Vagina (tissue), 2 donors: ENCODE measurements around the gene AKAP1.

ENCODE experiments used
- CTCF ChIP-seq, 3 experiments: fragments of 450-650 bp in 2 of 3; fragments of 200-600 bp in 1 of 3; sonication (generic) in 1 of 3; IDR thresholded peaks; one replicate each; pipeline ENCODE4 v1.5.1; 2017 to 2019; ENCODE audit warnings: antibody characterized with exemption in 3 of 3, mild to moderate bottlenecking in 2 of 3, moderate library complexity in 2 of 3
- POLR2A ChIP-seq, 2 donors: fragments of 450-650 bp; IDR thresholded peaks; one replicate each; pipeline ENCODE4 v1.6.1; 2017; ENCODE audit warnings: antibody characterized with exemption in 2 of 2, mild to moderate bottlenecking in 2 of 2, moderate library complexity in 2 of 2

GRCh38 chr17:57144567-57144966 is 59.5 kb downstream of the AKAP1 start:
- no peak for TF ChIP-seq POLR2A (IDR thresholded peaks at IDR 0.05)
- TF ChIP-seq CTCF (IDR thresholded peaks at IDR 0.05), result no peak
